BLaER1 (cell line): Measurements from ENCODE around the gene NEK8.

Experiments used
- H3K27ac ChIP-seq: shearing (Covaris generic); formaldehyde crosslinking; 2 replicates; pipeline ENCODE4 v1.8.1; 2022
- H3K27me3 ChIP-seq: shearing (Covaris generic); formaldehyde crosslinking; 2 replicates; pipeline ENCODE4 v1.8.1; 2022
- H3K36me3 ChIP-seq: shearing (Covaris generic); formaldehyde crosslinking; 2 replicates; pipeline ENCODE4 v1.8.1; 2022
- H3K4me1 ChIP-seq: shearing (Covaris generic); formaldehyde crosslinking; 2 replicates; pipeline ENCODE4 v1.8.1; 2022
- H3K4me2 ChIP-seq: shearing (Covaris generic); formaldehyde crosslinking; 2 replicates; pipeline ENCODE4 v1.8.1; 2022
- H3K4me3 ChIP-seq: shearing (Covaris generic); formaldehyde crosslinking; 2 replicates; pipeline ENCODE4 v1.8.1; 2022
- H3K9ac ChIP-seq: shearing (Covaris generic); formaldehyde crosslinking; 2 replicates; pipeline ENCODE4 v1.8.1; 2022
- H3K9me3 ChIP-seq: shearing (Covaris generic); formaldehyde crosslinking; 2 replicates; pipeline ENCODE4 v1.8.1; 2022
- H4K20me1 ChIP-seq: shearing (Covaris generic); formaldehyde crosslinking; 2 replicates; pipeline ENCODE4 v1.8.1; 2022
- Cebpa-rat ChIP-seq: shearing (Covaris generic); IDR thresholded peaks from 2 replicates; pipeline ENCODE4 v1.8.1; 2022

NEK8 gene

DNA sequence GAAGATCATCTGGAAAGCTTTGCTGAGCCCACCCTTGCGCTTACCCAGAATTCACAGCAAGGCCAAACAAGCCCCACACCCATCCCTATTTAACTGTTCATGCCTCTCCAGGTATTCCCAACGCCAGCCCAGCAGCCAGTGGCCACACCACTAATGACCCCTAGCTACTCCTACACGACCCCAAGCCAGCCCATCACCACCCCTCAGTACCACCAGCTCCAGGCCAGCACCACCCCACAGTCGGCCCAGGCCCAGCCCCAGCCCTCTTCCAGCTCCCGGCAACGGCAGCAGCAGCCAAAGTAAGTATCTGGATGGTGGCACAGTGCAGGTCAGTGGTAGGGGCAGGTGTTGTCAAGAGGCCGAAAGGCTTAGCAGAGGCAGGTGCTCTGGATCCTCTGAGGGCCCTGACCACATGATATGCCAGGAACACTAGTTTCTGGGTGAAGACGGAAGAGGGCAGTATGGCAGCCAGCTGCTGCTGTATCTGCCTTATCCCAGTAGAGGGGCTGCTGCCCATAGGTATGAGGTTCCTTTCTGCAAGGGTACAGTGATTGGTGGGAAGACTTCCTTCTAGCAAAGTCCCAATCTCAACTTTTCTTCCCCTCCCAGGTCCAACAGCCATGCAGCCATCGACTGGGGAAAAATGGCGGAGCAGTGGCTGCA lies 27.6 kb upstream of the NEK8 start:
- Histone ChIP-seq H3K4me1 (no peaks in the 10 kb centered on the region), H3K4me2 (no peak overlapping the region), H3K9me3 (no peaks in the 10 kb centered on the region), H3K36me3 (peaks cover 99% of the 10 kb centered on the region), H4K20me1 (peaks cover 39% of the 10 kb centered on the region), H3K9ac (no peak overlapping the region), H3K27ac (no peak overlapping the region), H3K27me3 (no peaks in the 10 kb centered on the region), H3K4me3 (no peak overlapping the region)
- no peak for TF ChIP-seq Cebpa-rat

DNA sequence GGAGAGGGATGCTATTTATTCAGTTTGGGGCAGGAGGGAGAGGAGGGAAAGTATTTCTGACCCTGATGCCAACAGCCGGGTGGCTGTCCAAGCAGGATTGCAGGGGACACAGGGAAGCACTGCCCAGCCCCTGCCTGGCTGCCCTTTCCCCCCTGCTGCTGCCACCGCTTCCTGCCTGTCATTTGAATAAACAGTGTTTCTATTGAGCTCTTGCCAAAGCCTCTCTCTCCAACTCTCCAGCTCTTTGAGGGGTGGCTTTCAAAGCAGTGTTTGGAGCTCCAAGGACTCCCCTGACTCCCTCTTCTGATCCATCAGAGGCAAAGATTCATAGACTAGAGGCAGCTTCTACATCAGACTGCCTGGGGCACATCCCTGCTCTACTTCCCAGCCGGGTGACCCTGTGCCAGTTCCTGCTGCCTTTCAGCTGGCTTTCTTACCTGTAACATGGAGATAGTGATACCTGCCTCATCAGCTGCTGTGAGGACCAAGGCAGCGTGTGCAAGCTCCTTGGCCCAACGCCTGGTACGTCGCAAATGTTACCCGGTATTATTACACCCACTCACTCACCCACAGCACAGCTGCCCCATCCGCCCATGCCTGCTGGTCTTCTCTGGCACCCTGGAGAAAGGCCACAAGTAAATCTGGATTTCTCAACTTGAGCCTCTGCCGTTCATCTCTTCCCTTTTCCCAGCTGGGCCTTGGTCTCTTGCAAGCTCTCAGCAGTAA lies 26.4 kb upstream of the NEK8 start:
- peaks cover 39% of the 10 kb centered on the region for H4K20me1 ChIP-seq
- H3K9me3 ChIP-seq: no peaks in the 10 kb centered on the region
- H3K9ac ChIP-seq: no peak overlapping the region; the same call in 1 of the 2 replicates
- no peaks in the 10 kb centered on the region for H3K27me3 ChIP-seq
- H3K4me2 ChIP-seq: no peak overlapping the region
- peaks cover 92% of the 10 kb centered on the region for H3K36me3 ChIP-seq
- no peak for TF ChIP-seq Cebpa-rat
- no peak overlapping the region for H3K27ac ChIP-seq
- no peaks in the 10 kb centered on the region for H3K4me1 ChIP-seq
- H3K4me3 ChIP-seq: no peak overlapping the region

DNA sequence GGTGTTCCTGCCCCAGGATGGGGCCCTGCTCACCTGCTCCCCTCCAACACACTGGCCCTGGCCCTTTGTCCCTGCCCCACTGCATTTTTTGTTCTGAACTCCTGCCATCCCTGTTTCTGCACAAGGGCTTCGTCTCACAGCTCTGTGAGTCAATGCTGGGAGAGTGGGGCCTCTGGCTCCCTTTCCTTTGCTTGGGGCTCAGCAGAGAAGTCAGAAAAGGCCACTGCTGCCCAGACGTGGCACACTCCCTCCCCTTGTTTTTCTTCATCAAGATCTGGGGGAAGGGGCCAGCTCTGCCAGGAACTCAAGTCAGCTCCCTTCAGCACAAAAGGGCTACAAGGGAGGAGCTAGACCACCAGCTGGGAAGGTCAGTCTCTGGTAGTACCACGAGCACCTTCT lies 25.8 kb upstream of the NEK8 start:
- no peak overlapping the region; the same call in 1 of the 2 replicates for H3K9ac ChIP-seq

GRCh38 chr17:28703552-28704218 lies 24.9 kb upstream of the NEK8 start:
- Histone ChIP-seq H3K27ac (no peak overlapping the region), H3K4me3 (no peak overlapping the region), H3K4me1 (no peaks in the 10 kb centered on the region), H3K4me2 (no peak overlapping the region), H4K20me1 (peaks cover 31% of the 10 kb centered on the region), H3K9me3 (no peaks in the 10 kb centered on the region), H3K9ac (no peak overlapping the region), H3K27me3 (no peaks in the 10 kb centered on the region), H3K36me3 (peaks cover 77% of the 10 kb centered on the region)
- no peak for TF ChIP-seq Cebpa-rat

More for the DNA sequence above, 25.8 kb upstream of the NEK8 start:
- Histone ChIP-seq H4K20me1 (peaks cover 39% of the 10 kb centered on the region), H3K4me3 (no peak overlapping the region), H3K36me3 (peaks cover 86% of the 10 kb centered on the region), H3K9me3 (no peaks in the 10 kb centered on the region), H3K4me1 (no peaks in the 10 kb centered on the region), H3K27me3 (no peaks in the 10 kb centered on the region), H3K27ac (no peak overlapping the region), H3K4me2 (no peak overlapping the region)
- TF ChIP-seq Cebpa-rat: no peak

DNA sequence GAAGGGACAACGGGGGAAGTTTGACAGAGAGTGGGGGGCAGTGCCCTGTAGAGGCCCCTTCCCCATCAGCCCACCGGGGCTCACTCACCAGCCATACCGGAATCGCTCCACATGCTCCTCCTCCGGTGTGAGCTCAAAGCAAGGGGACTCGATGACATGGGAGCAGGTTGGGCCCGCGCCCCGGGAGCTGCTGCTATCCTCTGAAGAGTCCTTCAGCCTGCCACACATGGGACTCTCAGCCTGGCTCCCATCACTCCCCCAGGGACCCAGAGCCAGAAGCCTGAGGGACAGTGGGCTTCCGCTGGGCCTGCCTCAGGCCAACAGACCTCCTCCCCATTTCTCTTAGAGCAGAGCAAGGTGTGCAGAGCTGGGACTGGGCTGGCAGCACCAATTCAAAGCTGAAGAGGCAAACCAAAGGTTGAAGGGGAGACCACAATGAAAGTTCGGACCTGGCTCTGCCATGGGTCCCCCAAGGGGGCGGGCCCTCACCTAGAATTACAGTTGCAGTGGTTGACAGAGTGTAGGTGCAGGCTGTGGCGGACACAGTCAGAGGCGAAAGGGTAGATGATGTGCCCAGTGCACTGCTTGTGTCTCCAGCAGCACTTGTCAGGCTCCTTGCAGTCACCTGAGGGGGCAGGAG lies 24.2 kb upstream of the NEK8 start:
- Histone ChIP-seq H3K4me2 (no peak overlapping the region), H3K9me3 (no peaks in the 10 kb centered on the region), H3K27me3 (no peaks in the 10 kb centered on the region), H3K9ac (no peak overlapping the region), H3K36me3 (peaks cover 70% of the 10 kb centered on the region), H4K20me1 (peaks cover 25% of the 10 kb centered on the region), H3K4me1 (no peaks in the 10 kb centered on the region), H3K27ac (no peak overlapping the region), H3K4me3 (no peak overlapping the region)
- TF ChIP-seq Cebpa-rat: no peak

DNA sequence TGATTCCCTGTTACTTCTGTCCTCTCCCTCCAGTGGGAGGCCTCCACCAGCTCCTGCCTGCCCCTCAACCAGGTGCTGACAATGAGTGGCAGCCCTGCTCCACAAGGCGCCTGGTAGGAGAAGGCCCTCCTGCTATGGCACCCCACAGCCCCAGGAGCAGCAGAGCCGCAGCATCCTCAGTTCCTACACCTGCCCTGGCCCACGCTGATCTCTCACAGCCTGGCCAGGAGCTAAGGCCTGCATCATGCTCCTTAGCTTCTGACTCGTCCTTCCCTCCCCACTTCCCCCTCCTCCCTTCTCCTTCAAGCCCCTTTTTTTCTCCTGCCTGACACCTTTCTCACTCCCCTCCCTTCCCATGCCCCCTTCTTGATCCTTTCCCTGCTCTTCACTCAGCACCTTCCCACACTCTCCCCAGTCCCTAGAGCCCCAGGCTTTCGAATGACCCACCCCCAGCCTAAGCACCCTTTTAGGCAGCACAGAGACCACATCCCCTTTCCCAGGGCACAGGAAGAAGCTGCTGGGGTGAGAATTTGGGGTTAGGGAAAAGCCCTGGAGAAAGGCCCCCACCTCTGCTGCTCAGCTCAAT lies 23.4 kb upstream of the NEK8 start:
- Histone ChIP-seq H3K36me3 (peaks cover 62% of the 10 kb centered on the region), H3K4me1 (peaks cover 8% of the 10 kb centered on the region), H3K27ac (no peak overlapping the region), H4K20me1 (peaks cover 25% of the 10 kb centered on the region), H3K27me3 (no peaks in the 10 kb centered on the region), H3K4me2 (no peak overlapping the region), H3K9ac (no peak overlapping the region), H3K9me3 (no peaks in the 10 kb centered on the region), H3K4me3 (no peak overlapping the region)
- TF ChIP-seq Cebpa-rat: no peak

GRCh38 chr17:28705728-28706334 lies 22.8 kb upstream of the NEK8 start:
- Histone ChIP-seq H4K20me1 (peaks cover 25% of the 10 kb centered on the region), H3K27me3 (no peaks in the 10 kb centered on the region), H3K36me3 (peaks cover 56% of the 10 kb centered on the region), H3K4me2 (no peak overlapping the region), H3K4me3 (no peak overlapping the region), H3K9me3 (no peaks in the 10 kb centered on the region), H3K9ac (no peak overlapping the region), H3K4me1 (peaks cover 13% of the 10 kb centered on the region), H3K27ac (no peak overlapping the region)
- TF ChIP-seq Cebpa-rat: no peak

DNA sequence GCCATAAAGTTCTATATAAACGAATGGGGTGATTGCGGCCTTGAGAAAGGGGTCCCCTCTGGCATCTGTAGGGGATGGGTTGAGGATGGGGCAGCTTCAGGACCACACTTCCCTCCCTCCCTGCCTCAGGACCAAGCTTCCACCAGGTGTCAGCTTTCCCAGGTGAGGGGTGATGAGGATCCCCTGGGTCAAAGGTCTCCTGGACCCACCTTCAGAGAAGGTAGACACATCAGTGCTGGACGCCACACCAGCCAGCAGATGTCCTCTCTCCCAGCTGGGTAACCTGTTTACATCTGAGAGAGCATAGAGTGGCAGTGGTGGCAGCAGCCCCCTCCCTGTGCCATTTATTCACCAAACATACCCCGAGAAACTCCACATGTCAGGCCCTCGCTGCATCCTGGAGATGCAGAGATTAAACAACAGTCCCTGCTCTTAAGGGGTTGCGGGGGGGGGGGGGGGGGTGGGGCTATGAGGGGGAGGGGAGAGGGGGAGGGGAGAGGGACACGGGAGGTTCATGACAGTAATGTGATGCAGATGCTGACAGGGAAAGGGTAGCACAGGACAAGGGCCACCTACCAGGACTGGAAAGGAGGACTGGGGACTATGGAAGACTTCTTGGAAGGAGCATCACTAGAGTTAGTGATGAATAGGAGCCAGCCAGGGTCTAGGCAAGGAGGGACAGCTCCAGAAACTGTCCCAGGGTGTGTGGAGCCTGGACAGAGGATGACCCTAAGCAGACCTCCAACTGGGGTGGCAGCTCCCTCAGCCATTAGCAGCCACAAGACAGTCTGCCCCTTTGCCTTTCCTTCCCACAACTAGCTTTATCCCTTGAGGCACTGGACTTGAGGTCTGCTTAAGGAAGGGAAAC lies 21.9 kb upstream of the NEK8 start:
- Histone ChIP-seq H3K9ac (no peak overlapping the region), H3K9me3 (no peaks in the 10 kb centered on the region), H3K27ac (no peak overlapping the region), H3K4me1 (peaks cover 13% of the 10 kb centered on the region), H3K36me3 (peaks cover 47% of the 10 kb centered on the region), H3K27me3 (no peaks in the 10 kb centered on the region), H3K4me2 (no peak overlapping the region), H3K4me3 (no peak overlapping the region), H4K20me1 (peaks cover 25% of the 10 kb centered on the region)
- no peak for TF ChIP-seq Cebpa-rat
